HG03469 (cell line): ENCODE measurements around the gene ISLR.

ENCODE experiments used
- ATAC-seq: cut with Tn5 transposase; IDR thresholded peaks from one replicate; pipeline ENCODE4 v1.9.1; 2021; ENCODE audit warnings: mild to moderate bottlenecking, moderate library complexity, moderate number of reproducible peaks; ENCODE audit not compliant: unreplicated experiment

Gene ISLR

DNA sequence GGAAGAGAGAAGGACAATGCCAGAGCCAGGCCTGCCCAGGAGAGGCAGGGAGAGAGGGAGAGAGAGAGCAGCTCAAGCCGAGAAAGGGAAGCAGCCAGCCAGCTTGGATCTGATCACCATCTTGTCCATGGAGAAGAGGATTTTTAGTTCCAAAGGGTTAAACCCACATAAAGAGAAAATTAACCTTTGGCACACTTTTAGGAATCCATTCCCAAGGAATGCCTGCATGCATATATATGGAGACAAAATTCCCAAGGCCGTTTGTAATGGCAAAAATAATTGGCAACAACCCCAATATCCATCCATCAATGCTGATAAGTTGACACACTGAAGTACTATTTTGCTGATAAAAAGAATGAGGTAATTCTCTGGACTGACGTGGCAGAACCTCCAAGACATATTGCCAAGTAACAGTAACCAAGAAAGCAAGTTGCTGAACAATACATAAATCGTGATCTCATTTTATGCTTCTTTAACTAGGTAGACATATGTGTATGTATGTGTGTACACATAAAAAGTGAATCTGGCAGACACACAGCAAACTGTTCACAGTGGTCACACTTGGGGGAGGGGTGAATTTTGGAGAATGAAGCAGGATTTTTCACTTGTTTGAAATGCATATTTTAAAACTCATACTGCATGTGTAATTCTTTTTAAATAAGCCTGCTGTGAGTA is 36.6 kb downstream of the ISLR start:
- no peak for ATAC-seq

DNA sequence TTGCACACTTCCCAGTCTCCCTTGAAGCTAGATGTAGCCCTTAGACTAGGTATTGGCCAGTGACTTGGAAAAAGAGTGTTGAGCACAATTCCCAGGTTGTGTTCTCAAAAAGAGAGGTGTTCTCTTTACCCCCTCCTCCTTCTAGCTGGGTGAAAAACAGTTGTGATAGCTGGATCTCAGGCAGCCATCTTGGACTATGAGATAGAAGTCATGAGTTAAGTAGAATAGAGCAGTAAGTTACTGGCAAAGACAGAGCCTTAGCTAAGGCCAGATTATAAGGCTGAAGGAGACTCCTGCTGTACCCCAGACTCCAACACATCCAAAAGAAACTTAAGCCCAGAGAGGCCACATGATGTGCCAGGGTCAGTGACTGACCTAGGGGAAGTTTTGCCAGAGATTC is 37.2 kb downstream of the ISLR start:
- ATAC-seq = no peak

DNA sequence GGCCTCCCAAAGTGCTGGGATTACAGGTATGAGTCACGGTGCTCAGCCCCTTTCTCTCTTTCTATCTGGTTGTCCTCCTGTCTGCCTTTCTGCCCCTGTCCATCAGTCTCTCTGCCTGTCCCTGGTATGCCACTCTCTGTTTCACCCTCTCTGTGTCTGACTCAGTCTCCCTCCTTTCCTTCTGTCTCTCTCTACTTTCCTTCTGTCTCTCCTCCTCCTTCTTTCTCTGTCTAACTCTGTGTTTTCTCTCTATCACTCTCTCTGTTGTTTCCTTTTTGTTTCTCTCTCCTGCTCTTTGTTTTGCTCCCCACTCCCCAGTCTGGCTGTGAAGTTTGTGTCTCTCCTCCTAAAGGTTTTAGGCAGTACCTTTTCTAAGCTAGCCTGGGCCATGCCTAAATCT is 38.1 kb downstream of the ISLR start:
- no peak for ATAC-seq

DNA sequence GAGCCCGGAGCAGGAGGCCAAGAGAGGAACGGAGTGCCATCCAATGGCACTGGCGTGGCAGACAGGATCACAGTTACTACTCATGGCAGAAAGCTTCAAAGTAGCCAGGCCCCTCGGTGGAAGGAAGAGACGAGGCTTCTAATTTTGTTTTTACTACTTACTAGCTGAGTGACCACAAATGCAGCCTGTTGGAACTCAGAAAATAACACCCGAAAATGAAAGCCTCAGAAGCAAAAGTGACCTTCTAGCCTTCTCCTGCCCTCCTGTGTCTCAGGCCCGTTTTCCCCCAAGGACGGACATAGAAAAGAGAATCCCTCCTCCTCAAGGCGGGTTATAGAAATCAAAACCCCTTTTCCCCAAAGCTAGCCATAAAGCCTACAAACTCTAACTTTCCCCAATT is 39.0 kb downstream of the ISLR start:
- no peak for ATAC-seq

DNA sequence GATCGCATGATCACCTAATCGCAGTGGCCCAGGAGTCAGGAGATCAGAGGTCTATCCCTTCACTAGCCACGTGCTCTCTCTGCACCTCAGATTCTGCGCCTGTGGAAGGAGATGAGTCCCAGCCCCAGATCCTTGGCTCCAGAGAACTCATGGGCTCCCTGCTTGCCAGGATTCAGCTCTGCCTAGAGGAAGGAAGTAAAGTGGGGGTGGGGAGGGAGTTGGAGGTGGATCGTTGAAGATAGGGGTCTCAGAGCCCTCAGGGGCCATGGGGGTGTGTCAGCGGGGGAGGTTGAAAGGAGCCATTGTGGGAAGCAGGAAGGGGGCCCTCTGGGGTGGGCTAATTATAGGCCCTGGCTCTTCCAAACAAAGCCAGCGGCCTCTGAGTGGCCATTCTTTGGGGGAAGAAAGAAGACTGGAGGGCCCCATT is 40.4 kb downstream of the ISLR start:
- no peak for ATAC-seq

DNA sequence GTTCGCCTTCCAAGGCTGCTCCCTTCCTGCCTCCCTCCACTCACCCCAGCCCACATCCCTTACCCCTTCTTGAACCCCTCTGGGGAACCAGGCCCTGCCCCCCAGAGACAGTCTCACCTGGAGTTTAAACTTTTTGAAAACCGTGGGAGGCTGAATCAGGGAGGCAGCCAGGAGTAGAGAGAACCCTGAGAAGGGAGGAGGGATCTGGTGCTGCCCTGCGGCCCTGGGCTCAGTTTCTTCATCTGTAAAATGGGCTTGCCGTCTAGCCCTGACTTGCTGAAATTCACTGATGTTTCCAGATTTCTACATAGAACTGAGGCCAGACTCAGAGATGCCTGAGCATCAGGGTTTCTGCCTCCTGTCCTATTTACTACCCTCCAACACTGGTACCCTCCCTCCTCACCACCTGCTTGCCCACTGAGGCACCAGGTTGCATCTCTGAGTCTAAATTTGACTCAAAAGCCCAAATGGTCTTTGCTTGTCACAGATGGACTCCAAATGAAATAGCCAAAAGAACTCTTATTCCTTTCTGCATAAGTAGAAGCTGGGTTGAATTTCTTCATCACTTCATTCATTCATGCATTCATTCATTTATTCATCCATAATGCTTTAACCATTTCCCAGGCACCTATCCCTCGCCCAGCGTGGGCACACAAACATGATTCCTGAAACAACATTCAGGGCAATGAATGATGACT is 41.0 kb downstream of the ISLR start:
- ATAC-seq = no peak

DNA sequence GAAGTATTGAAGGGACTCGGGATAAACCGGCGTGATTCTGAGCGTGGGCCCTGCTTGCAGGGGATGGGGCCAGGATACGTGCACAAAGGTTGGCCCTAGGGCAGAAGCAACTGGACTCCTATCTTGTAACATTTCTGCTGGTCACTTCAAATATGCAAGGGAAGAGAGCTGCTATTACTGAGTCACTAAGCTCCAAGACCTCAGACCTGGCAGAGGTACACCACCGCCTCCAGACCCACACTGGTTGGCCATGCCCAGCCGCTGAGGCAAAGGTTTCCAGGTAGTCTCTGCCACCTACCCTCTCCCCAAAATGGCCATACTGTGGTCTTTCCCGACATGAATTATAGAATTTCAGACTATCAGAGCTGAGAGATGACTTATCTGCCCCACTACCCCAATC is 42.4 kb downstream of the ISLR start:
- no peak for ATAC-seq

DNA sequence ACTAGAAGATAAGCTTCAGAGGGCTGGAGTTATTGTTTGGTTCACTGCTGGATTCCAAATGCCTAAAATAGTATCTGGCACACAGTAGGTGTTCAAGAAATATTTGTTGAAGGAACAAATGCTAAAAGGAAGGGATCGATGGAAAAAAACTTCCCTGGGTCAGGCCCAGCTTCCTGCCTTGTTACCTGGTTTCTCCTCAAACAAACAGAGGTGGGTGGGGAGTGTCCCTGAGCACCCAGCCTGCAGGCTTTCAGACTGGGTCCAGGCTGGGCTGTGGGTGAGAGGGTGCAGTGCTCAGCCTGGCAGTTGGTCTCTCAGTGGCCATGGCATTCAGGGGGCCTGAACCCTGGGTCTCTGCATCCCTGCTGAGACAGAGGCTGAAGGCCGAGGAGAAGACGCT is 43.4 kb downstream of the ISLR start:
- ATAC-seq = no peak

DNA sequence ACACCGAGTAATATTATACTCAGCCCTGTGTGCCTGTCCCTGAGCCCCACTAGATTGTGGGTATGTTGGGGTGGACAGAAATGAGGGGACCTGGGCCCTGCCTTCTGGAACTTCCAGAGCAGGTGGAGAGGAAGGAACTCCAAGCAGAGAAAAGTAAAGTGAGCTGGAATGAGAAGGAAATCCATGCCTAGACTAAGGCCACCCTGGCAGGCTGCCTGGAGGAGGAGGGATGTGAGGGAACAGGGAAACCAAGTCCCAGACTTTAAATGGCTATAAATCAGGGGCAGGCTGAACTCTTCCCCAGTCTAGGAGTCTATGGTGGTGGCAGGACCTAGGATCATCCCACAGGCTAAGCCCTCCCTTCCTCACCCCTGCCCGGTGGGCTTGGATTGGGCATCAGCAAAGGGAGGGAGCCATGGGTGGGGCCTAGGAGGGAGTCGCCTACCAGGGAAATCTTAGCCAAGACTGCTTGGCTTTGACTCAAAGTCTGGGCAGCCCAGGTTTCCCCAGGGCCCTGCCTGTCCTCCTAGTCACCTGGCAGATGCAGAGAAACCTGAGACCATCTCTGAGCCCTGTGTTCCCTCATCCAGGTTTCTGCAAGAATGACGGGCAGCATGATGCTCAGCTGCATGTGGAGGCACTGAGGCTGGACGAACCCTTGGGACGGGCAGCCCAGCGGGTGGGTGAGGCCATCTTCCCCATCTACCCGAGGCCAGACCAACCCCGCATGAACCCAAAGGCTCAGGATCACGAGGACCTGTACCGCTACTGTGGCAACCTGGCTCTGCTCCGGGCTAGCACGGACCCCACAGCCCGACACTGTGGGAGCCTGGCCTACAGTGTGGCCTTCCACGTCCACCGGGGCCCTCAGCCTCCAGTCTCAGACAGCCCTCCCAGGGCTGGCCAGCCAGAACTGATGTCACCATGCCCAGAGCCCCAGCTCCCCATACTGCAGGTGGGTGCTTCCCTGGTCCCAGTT is 44.7 kb downstream of the ISLR start:
- no peak for ATAC-seq

DNA sequence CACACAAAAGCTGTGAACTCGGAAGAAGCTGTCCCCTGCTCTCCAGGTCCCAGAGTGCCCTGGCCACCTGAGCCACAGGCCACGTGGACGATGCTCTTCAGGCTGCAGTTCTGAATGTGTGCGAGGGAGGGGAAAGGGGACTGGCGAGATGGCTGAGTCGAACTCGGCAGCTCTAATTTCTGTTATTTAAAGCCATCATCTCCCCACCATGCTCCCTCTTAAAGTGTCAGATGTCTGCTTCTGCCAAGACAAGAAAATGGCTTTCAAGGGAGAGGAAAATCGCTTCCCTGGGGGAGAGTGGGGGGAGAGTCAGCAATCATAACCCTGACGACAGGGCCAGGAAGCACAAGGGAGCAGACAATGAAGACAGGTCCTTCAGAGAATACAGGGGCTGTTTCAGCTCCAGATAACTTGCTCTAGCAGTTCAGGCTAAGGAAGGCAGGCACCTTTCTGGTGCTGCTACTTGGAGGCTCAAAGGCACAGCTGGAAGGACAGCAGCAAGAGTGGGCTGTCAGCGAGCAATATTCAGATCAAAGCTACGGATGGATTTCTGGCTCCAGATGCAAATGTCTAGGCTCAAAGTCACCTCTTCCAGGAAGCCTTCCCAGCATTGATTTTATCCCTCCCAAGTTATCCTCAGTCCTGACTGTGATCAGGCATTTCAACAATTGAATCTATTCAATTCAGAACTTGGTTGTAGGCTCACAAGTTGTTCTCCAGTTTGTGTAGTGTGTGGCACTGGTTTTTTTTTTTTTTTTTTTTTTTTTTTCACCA is 47.2 kb downstream of the ISLR start:
- no peak for ATAC-seq

DNA sequence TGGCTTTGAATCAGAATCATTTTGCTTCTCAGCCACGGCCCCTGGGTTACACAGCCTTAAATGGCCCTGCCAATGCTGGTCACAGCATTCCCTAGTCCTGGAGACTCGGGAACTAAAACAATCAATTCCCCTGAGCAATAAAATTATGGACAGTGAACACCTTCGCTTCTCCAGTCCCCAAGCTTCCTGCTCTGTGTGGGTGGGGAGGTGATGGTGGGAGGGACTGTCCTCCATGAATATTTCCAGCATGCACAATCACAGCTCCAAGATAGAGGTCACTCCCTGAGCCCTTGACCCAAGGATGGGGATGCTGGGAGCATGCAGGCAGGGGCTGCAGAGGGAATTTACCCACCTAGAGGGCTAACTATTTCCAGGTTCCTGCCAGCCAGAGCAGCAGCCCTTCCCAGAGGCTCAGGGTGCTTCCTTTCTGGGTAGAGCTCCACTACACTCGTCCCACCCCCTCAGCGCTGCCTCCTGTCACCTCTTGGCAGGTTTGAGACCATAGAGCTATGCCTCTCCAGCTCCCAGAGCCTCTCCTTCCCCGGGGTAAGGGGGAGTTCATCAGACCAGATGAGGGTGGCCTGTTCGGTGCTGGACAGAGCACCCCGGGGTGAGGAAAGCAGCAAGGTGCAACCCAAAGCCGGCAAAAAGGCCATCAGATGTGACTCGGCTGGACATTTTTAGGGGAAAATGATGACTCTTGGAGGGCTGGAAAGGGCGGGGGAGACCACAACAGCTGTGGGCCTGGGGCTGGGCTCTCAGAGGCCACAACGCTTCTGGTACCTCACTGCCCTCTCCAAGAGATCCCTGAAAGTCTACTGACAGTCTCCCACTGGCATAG is 48.1 kb downstream of the ISLR start:
- ATAC-seq = no peak

DNA sequence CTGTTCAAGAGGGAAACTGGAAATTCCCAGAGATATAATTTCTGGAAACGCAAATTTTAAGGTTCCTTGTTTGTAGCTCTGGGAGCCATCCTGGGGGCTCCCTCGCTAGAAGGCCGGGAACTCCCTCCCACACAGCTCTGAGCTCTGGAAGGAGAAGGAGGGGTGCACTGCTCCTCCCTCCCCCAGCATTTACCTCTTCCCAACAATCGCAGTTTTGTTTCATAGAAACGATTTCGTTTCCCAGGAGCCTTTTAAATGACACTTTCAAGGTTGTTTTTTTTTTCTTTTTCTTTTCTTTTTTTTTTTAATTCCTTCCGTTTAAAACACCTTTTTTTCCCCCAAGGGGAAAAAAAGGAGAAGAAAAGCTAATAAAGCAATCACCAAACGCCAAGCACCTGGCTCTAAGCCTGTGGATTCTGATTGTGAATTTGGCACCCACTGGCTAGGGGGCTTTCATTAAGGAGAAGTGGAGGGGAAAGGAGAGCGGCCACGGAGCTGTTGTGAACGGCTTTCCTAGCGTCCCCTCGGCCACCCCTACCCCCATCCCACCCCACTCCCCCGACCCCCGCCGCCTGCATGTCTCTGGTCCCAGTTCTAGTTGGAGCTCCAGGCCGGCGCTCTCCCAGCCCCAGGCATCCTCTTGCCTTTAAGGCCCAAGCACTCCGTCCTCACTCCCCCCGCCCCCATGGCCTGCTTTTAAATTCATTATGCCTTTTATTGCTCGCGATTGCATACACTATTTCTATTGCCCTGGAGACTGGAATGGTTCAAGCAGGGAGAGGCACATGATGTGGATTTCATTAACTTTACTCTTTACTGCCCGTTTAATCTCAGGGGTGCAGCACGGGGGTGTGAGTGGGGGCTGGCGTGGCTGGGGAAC is 49.0 kb downstream of the ISLR start:
- no peak for ATAC-seq

DNA sequence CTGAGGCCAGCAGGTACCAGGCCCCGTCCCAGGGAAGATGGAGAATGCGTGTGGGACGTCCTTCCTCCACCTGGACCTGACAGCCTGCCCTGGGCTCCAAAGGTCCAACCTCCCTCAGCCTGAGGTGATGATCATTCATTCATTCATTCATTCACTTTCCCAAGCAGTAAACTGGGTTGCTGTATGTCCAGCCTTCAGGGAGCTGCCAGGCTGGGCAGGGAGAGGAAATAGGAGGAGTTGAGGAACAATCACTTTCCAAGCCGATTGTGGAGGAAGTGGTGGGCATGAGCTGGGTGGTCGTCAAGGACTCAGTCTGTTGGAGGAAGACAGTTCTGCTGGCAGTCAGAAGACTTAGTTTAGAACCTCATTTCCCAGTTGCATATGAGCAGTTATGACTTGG is 52.4 kb downstream of the ISLR start:
- ATAC-seq = no peak
